Measurements from ENCODE around the gene LARP1B.
A peak's percentile ranks its signal among the peaks of the same experiment; 100 is the strongest.
"Not testable (repeated sequence)": the region's sequence is repeated elsewhere in the genome, so short reads cannot be mapped to it uniquely, and the experiment has no call there.

Gene LARP1B

GRCh38 chr4:128247906-128248305 is 186.8 kb downstream of the LARP1B start:
- H3K27ac ChIP-seq = no peak overlapping the region
- no peak for TF ChIP-seq CTCF (conservative IDR thresholded peaks at IDR 0.05)

- no peak for TF ChIP-seq CTCF (conservative IDR thresholded peaks at IDR 0.05)
- H3K27ac ChIP-seq = no peak overlapping the region
Observed at GRCh38 chr4:128249787-128250668, 188.9 kb downstream of the LARP1B start.

DNA sequence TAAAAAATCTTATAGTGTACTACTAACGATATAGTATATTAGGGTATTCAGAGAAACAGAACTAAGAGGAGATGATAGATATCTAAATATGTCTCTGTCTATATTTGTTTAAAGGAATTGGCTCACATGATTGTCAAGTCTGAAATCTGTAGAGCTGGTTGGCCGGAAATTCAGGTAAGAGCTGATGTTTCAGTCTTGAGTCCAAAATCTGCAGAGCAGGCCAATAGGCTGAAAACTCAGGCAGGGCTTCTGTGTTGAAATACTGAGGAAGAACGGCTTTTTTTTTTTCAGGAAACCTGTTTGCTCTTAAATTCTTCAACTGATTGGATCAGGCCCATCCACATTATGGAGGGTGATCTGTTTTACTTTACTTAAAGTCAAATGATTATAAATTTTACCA is 194.8 kb downstream of the LARP1B start:
- TF ChIP-seq CTCF (conservative IDR thresholded peaks at IDR 0.05) = no peak
- peak overlapping the region; percentile 74 for H3K27ac ChIP-seq

DNA sequence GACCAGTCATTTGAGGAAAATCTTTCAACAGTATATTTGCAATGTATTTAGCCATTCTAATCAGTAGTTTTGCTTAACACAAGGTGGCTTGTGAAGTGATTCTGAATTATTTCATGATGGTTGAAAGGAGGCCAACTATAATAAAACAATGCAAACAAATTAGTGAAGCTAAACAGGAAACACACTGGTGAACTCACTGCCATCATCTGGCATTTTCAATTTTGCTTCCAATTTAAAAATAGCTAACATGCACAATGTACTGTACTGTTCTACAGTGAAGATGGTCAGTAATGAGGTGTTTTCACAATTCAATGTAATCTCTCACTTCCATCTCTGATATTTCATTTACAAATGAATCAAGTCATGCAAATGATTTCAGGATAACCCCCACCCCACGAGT is 195.4 kb downstream of the LARP1B start:
- peak overlapping the region; percentile 74 for H3K27ac ChIP-seq
- no peak for TF ChIP-seq CTCF (conservative IDR thresholded peaks at IDR 0.05)

- peak overlapping the region; percentile 74; the same call in 1 of the 2 replicates for H3K27ac ChIP-seq
Observed at GRCh38 chr4:128258166-128258565, 197.1 kb downstream of the LARP1B start.

- H3K27ac ChIP-seq = not testable (repeated sequence)
Observed at GRCh38 chr4:128259889-128260288, 198.8 kb downstream of the LARP1B start.
